Measurements from ENCODE around the gene THRB. TPM values are rescaled to one million over a fixed set of nuclear protein-coding genes. Genes with fewer than 3 reads are reported as not detected.

THRB gene
- total RNA-seq, 8 experiments from 2014 or later: 0.42 to 26.4 (median 3.3) TPM

DNA sequence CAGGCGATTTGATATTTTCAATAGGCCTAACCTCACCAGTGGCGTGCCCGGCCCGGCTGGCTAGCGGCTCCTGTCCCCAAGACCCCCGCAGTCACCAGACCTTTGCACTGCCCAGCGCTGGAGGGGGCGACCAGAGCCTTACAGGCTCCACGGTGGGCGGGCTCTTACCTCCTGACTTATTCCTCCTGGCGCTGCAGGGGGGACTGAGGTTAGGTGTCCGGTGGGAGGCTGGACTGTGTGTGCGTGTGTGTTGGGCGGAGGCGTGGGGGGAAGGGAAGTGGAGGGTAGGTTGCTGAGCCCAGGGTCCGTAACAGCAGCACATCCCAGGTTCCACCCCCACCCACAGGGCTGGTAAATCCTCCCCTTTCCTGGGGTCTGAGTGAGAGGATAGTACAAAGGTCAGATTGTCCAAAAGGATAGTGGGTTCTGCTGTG is 27.5 kb upstream of the THRB start:
- WGBS, 10 experiments: 0 to 83% (median 28%) methylated on average over 1 to 6 of the region's 16 CpGs; no CpG with 5 or more reads in 6 of the 10 experiments
- ATAC-seq (replicated peaks in 6 of 8): peak in 2 of 8 experiments; percentile 22 to 23
- Histone ChIP-seq H3K4me3 (peak overlapping the region; percentile 37 to 56 (median 51)), H3K4me1 (replicated peaks in 1 of 2) (peaks cover 5 to 8% of the 10 kb centered on the region in 2 donors), H3K27ac (no peak overlapping the region)
- in situ Hi-C loops (cut with MboI; ENCODE audit: low pct_unique_long_range_greater_than_20kb in 2 of 9, low sequenced_read_pairs in 9 of 9, unreplicated experiment in 9 of 9): no loop called here

DNA sequence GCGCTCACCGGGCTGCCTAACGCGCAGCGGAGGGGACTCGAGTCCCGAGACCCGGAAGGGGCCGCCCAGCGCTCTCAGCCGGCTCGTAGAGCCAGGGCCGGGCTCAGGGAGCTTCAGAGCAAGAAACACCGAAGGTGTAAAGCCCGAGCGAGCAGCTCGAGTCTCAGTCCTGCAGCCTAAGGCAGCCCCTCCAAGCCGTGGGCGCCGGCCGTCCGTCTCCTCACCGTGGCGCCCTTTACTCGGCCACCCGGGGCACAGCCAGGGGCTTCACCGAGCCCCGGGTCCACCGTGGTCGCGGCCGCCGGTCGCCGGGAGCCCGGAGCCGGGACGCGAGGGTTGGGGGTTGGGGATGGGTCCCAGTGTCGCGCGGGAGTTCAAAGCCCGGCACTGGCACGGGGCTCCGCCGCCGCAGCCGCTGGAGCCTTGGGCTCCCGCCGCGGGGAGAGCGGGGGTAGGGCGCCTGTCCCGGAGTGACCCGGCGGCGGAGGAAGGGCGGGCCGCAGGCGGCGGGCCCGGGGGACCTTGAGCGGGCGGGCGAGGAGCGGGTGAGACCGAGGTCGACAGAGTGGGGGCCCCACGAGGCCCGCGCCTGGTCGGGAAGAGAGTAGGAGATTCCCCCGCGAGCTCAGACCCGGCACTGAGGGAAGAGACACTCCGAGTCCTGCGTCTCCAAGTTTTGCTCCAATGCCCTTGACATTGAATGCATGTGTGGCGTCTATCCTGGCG is 26.9 kb upstream of the THRB start:
- 0 to 3% methylated on average over 5 of the region's 79 CpGs; no CpG with 5 or more reads in 8 of the 10 experiments for WGBS, 10 experiments
- in situ Hi-C loops (cut with MboI; ENCODE audit: low pct_unique_long_range_greater_than_20kb in 2 of 9, low sequenced_read_pairs in 9 of 9, unreplicated experiment in 9 of 9): no loop called here
- H3K27ac ChIP-seq: no peak overlapping the region
- peak; percentile 79 to 90 (median 84) for ATAC-seq (replicated peaks in 6 of 8)
- H3K4me3 ChIP-seq: peak overlapping the region; percentile 37 to 56 (median 51)
- peaks cover 5 to 8% of the 10 kb centered on the region in 2 donors for H3K4me1 ChIP-seq (replicated peaks in 1 of 2)

DNA sequence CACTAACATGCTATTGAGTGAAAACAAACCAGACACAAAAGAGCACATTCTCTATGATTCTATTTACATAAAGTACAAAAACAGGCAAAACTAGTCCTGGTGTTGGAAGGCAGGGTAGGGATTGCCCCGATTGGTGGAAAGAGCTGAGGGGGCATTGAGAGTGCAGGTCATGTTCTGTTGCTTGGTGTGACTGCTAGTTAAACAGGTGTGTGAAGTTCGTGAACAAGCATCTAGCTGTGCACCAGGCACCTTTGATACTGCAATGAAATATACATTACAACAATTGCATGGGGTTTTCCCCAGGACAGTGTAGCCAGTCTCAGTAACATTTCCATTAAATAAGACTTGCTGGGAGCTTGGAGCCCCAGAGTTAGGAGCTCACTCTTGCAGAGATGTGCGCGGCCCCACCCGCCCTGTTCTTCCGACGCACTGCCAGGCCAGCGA is 26.3 kb upstream of the THRB start:
- peak overlapping the region; percentile 37 to 56 (median 51) for H3K4me3 ChIP-seq
- WGBS, 10 experiments: 0 to 80% (median 20%) methylated on average over 1 to 3 of the region's 8 CpGs; no CpG with 5 or more reads in 4 of the 10 experiments
- ATAC-seq (replicated peaks in 6 of 8): no peak
- in situ Hi-C loops (cut with MboI; ENCODE audit: low pct_unique_long_range_greater_than_20kb in 2 of 9, low sequenced_read_pairs in 9 of 9, unreplicated experiment in 9 of 9): no loop called here
- peaks cover 5 to 8% of the 10 kb centered on the region in 2 donors for H3K4me1 ChIP-seq (replicated peaks in 1 of 2)
- no peak overlapping the region for H3K27ac ChIP-seq

DNA sequence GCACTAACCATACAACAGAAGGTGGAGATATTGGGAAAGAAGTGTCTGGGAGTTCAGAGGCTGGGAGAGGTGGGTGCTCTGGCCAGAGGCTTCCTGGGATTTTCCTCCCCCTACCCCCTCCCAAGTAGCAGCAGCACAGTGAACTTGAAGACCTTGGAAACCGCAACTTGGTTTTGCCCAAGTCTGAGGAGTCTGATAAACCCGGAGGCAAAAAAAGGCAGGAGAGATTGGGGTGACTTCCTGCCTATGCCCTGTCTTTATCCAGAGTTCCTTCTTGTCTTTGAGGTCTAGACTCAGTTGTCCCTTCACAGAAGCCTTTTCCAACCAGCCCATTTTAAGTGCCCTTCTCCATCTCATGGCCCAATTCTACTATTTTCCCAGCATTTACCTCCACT is 25.4 kb upstream of the THRB start:
- WGBS, 10 experiments: 59 to 88% (median 78%) methylated on average over 1 to 2 of the region's 2 CpGs; no CpG with 5 or more reads in 4 of the 10 experiments
- ATAC-seq (replicated peaks in 6 of 8): no peak
- H3K27ac ChIP-seq: no peak overlapping the region
- in situ Hi-C loops (cut with MboI; ENCODE audit: low pct_unique_long_range_greater_than_20kb in 2 of 9, low sequenced_read_pairs in 9 of 9, unreplicated experiment in 9 of 9): no loop called here
- H3K4me3 ChIP-seq: no peak overlapping the region
- H3K4me1 ChIP-seq (replicated peaks in 1 of 2): peaks cover 5 to 8% of the 10 kb centered on the region in 2 donors

DNA sequence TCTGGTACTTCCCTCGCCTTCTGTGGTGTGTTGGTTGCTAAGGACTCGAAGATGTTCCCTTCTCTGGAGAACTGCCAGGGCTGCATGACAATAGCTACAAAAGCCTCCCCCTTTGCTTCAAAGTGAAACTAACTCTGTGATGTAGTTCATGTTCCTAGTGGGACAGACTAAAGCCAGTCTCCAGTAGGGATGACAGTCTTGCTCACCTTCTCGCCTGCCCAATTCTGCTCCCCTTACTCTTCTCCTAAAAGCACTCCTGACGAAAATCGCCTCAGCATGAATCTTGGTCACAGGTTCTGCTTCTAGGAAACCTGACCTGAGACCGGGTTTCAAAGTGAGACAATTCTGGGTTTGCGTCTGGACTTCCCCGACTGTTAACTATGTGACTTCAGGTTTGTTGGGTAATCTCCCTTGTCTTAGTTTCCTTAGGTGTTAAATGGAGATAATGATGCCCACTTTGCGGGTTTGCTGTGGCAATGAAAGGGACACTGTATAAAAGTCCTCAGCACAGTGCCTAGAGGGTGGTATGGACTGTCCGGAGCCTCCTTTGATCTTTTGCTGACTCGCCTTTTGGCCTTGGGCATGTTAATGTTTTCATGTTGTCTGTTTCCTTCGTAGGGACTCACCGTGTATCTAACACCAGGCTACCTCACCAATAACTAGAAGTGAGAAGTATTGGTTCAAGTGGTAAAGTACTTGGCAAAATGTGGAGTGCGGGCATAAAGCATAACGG is 24.9 kb upstream of the THRB start:
- peaks cover 5 to 8% of the 10 kb centered on the region in 2 donors for H3K4me1 ChIP-seq (replicated peaks in 1 of 2)
- H3K27ac ChIP-seq: no peak overlapping the region
- no peak overlapping the region for H3K4me3 ChIP-seq
- ATAC-seq (replicated peaks in 6 of 8): peak in 4 of 8 experiments; percentile 10 to 42 (median 24)
- in situ Hi-C loops (cut with MboI; ENCODE audit: low pct_unique_long_range_greater_than_20kb in 2 of 9, low sequenced_read_pairs in 9 of 9, unreplicated experiment in 9 of 9): no loop called here
- WGBS, 10 experiments: 28 to 83% (median 67%) methylated on average over 4 to 13 of the region's 15 CpGs; no CpG with 5 or more reads in 2 of the 10 experiments

DNA sequence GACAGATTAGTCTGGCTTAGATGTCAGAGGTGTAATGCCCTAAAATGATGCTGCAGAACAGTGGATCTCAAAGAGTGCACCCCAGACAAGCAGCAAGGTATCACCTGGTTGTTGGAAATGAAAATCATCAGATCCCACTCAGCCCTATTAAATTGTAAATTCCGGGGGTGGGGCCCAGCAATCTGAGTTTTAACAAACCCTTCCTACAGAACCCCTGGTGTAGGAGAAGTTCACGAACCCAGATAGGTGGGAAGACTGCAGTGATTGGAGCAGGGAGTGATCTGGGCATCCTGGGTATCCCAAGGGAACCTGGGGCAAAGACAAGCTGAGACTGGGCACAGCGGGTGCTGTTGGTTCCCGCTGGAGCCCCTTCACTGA is 24.3 kb upstream of the THRB start:
- Histone ChIP-seq H3K4me3 (no peak overlapping the region), H3K27ac (no peak overlapping the region), H3K4me1 (replicated peaks in 1 of 2) (peaks cover 5 to 8% of the 10 kb centered on the region in 2 donors)
- WGBS, 10 experiments: 14 to 72% (median 31%) methylated on average over 1 to 4 of the region's 4 CpGs; no CpG with 5 or more reads in 6 of the 10 experiments
- in situ Hi-C loops (cut with MboI; ENCODE audit: low pct_unique_long_range_greater_than_20kb in 2 of 9, low sequenced_read_pairs in 9 of 9, unreplicated experiment in 9 of 9): no loop called here
- no peak for ATAC-seq (replicated peaks in 6 of 8)

DNA sequence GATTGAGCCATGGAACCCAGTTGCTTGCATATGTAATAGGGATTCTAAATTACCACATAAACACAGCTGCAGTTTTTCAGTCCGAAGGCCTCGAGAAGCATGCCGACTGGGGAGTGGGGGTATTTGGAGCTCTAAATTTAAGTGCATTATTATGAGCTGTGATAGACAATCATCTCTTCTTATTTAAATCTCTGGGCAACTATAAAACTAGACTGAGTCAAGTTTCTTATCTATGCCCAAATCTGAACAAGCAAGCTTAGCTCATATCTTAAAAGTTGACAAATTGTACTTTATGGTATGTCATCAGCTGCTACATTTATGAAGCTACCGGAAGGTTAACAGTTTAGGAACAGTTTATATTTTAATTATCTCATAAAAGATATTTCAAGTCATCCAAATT is 19.5 kb upstream of the THRB start:
- peaks cover 0 to 2% of the 10 kb centered on the region in 2 donors for H3K4me1 ChIP-seq (replicated peaks in 1 of 2)
- in situ Hi-C loops (cut with MboI; ENCODE audit: low pct_unique_long_range_greater_than_20kb in 2 of 9, low sequenced_read_pairs in 9 of 9, unreplicated experiment in 9 of 9): no loop called here
- WGBS, 10 experiments: 45 to 88% (median 71%) methylated on average over 1 to 4 of the region's 4 CpGs; no CpG with 5 or more reads in 1 of the 10 experiments

DNA sequence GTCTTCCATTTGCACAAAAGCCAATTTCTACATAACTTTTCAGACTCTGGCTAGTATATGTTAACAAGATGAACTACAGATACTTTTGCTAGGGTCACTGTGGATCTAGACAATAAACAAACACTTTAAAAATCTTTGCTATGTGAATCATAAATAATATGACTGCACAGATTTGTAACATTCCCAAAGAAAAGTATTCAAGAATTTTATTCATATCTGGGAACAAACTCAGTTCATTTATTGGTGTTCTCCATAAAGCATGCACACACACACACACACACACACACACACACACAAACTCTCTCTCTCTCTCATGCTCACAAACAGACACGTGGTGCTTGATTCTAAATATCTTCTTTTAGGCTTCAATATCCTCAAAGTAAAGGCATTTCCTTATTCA is 18.8 kb upstream of the THRB start:
- in situ Hi-C loops (cut with MboI; ENCODE audit: low pct_unique_long_range_greater_than_20kb in 2 of 9, low sequenced_read_pairs in 9 of 9, unreplicated experiment in 9 of 9): no loop called here
- WGBS, 10 experiments: 0 to 85% (median 19%) methylated on average over 1 of the region's 1 CpG; no CpG with 5 or more reads in 4 of the 10 experiments
- H3K4me1 ChIP-seq (replicated peaks in 1 of 2): no peaks in the 10 kb centered on the region
- H3K4me3 ChIP-seq: no peak overlapping the region
- no peak overlapping the region for H3K27ac ChIP-seq
- peak in 1 of 8 experiments; percentile 23 for ATAC-seq (replicated peaks in 6 of 8)

More for the DNA sequence above, 19.5 kb upstream of the THRB start:
- Histone ChIP-seq H3K27ac (no peak overlapping the region), H3K4me3 (no peak overlapping the region)
- ATAC-seq (replicated peaks in 6 of 8): no peak

DNA sequence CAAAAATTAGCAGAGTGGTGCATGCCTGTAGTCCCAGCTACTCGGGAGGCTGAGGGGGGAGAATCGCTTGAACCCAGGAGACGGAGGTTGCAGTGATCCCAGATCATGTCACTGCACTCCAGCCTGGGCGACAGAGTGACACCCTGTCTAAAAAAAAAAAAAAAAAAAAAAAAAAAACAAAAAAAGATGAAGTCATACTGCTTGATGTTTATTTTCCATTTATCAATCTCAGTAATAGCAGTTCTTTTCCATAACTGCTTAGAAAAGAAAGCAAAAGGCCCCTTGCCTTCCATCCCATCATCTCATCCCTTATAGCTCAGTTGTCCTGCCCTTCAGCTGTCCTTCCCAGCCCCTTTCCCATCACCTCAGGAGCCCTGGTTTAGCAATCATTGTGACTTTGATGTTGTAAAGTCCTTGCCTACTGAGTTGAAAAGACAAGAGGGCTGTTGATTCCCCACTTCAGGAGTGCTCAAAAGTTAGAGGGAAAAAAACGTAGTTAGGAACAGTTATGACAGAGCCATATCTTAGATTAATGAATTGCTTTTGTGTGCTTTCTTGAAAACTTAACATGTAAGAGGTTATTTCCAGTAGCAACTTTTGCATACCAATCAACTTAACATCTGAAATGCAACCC is 18.0 kb upstream of the THRB start:
- no peak overlapping the region for H3K4me3 ChIP-seq
- H3K4me1 ChIP-seq (replicated peaks in 1 of 2): no peaks in the 10 kb centered on the region
- H3K27ac ChIP-seq: no peak overlapping the region
- ATAC-seq (replicated peaks in 6 of 8): no peak
- in situ Hi-C loops (cut with MboI; ENCODE audit: low pct_unique_long_range_greater_than_20kb in 2 of 9, low sequenced_read_pairs in 9 of 9, unreplicated experiment in 9 of 9): no loop called here
- 57 to 100% (median 82%) methylated on average over 1 to 4 of the region's 5 CpGs; no CpG with 5 or more reads in 1 of the 10 experiments for WGBS, 10 experiments

DNA sequence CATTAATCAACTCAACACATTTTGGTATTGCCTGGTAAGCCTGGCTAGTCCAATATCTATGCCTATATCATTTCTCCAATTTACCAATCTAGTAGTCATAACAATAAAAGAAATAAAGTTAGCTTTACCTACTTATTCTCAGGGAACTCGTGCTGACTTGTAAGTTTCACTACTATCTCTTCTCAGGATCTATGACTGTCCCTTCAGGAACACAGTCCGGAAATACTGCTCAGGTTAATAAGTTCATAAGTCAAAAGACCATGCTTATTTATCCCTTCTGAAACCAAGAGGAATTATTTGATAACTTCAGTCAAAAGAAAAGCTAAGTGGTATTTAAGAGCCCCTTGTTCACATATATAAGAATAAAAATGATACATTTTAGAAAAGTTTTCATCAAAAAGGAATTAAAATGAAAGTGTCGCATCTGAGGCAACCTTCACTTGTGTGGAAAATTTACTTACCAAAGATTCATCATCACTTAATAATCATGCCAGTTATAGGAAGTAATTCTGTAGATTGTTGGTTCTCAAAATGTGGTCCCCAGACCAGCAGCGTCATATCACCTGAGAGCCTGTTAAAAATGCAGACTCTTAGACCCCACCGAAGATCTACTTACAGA is 15.5 kb upstream of the THRB start:
- 50 to 98% (median 76%) methylated on average over 1 to 5 of the region's 5 CpGs for WGBS, 10 experiments
- in situ Hi-C loops (cut with MboI; ENCODE audit: low pct_unique_long_range_greater_than_20kb in 2 of 9, low sequenced_read_pairs in 9 of 9, unreplicated experiment in 9 of 9): no loop called here
- ATAC-seq (replicated peaks in 6 of 8): no peak

DNA sequence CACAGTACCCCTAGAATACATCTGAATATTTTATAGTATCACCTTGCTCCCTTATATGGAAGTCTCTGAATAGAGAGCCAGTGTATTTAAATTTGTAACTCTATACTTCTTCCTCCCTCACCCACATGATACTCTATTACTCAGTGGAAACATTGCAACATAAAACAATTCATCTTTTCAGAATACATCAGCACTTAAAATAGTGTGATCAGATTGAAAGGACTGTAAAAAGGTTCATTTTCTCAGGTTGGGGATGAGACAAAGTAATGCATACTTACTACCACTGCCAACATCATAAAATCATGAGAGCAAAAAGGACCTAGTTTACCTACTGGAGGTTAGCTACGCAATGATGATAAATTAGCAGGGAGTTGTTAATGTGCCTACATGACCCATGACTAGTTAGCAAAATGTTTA is 13.8 kb upstream of the THRB start:
- Histone ChIP-seq H3K27ac (no peak overlapping the region), H3K4me1 (replicated peaks in 1 of 2) (no peaks in the 10 kb centered on the region), H3K4me3 (no peak overlapping the region)
- peak in 4 of 8 experiments; percentile 10 to 83 (median 73) for ATAC-seq (replicated peaks in 6 of 8)
- in situ Hi-C loops (cut with MboI; ENCODE audit: low pct_unique_long_range_greater_than_20kb in 2 of 9, low sequenced_read_pairs in 9 of 9, unreplicated experiment in 9 of 9): no loop called here
- 67 to 100% (median 100%) methylated on average over 1 of the region's 1 CpG; no CpG with 5 or more reads in 1 of the 10 experiments for WGBS, 10 experiments

More for the DNA sequence above, 15.5 kb upstream of the THRB start:
- H3K4me1 ChIP-seq (replicated peaks in 1 of 2): no peaks in the 10 kb centered on the region
- H3K4me3 ChIP-seq: no peak overlapping the region
- no peak overlapping the region for H3K27ac ChIP-seq

DNA sequence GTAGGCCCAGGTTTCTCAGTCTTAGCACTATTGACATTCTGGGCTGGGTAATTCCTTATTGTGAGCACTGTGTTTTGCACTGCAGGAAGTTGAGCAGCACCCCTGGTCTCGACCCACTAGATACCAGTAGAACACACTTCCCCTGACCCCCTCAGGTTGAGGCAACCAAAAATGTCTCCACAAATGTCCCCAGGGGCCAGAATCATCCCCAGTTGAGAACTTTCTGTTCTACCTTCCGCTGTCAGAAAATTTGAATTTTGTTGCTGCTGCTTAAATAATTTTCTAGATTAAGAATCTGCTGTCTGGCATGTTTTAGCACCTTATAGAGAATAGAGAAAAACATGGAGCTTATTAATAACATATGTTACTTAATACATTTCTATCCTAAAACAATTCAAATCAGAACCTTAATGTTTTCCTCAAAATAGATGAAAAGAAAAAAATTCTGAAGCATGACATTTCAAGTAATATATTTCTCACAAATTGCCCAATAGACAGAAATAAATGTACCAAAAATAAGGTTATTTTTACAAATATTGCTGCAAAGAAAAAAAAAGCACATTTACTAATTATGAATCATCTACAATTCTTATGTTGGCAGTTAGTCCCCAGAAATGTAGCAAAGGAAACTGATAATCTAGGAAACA is 13.2 kb upstream of the THRB start:
- no peak for ATAC-seq (replicated peaks in 6 of 8)
- Histone ChIP-seq H3K27ac (no peak overlapping the region), H3K4me3 (no peak overlapping the region), H3K4me1 (replicated peaks in 1 of 2) (no peaks in the 10 kb centered on the region)
- in situ Hi-C loops (cut with MboI; ENCODE audit: low pct_unique_long_range_greater_than_20kb in 2 of 9, low sequenced_read_pairs in 9 of 9, unreplicated experiment in 9 of 9): no loop called here
- WGBS, 10 experiments: 40 to 100% (median 100%) methylated on average over 1 to 2 of the region's 2 CpGs; no CpG with 5 or more reads in 1 of the 10 experiments
